Measurements from ENCODE around the gene XPNPEP2.

The XPNPEP2 gene

DNA sequence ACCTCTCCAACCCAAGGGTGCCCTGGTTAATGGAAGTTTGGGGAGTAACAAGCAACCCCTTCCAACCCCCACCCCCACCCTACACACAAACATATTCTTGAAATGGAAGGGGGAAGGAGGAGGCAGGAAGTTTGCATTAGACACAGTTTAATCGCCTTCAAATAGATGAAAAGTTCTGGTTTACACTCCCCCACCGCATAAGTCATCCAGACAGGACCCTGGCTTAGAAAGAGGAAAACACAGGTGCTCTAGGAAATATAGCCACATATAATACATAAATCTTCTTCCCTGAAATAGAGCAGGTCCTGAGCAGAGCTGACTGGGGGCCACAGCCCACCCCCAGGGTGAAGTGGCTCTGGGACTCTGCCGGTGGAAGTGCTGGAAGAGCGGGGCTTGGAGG lies 66.0 kb downstream of the XPNPEP2 start:
- no peak for DNase-seq

DNA sequence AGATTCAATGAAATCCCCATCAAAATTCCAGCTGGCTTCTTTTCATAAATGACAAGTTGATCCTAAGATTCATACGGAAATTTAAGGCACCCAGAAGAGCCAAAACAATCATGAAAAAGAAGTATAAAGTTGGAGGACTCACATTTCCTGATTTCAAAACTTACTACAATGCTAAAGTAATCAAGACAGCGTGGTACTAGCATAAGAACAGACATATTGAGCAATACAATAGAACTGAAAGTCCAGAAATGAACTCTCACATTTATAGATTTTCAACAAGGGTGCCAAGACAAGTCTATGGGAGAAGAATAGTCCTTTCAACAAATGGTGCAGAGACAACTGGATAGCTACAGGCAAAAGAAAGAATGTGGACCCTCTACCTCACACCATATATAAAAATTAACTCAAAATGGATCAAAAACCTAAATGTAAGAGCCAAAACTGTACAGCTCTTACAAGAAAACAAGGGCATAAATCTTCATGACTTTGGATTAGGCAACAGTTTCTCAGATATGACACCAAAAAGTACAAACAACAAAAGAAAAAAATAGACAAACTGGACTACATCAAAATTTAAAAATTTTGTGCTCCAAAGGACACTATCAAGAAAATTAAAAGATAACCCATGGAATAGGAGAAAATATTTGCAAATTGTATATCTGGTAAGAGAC lies 69.5 kb downstream of the XPNPEP2 start:
- no peak for DNase-seq

DNA sequence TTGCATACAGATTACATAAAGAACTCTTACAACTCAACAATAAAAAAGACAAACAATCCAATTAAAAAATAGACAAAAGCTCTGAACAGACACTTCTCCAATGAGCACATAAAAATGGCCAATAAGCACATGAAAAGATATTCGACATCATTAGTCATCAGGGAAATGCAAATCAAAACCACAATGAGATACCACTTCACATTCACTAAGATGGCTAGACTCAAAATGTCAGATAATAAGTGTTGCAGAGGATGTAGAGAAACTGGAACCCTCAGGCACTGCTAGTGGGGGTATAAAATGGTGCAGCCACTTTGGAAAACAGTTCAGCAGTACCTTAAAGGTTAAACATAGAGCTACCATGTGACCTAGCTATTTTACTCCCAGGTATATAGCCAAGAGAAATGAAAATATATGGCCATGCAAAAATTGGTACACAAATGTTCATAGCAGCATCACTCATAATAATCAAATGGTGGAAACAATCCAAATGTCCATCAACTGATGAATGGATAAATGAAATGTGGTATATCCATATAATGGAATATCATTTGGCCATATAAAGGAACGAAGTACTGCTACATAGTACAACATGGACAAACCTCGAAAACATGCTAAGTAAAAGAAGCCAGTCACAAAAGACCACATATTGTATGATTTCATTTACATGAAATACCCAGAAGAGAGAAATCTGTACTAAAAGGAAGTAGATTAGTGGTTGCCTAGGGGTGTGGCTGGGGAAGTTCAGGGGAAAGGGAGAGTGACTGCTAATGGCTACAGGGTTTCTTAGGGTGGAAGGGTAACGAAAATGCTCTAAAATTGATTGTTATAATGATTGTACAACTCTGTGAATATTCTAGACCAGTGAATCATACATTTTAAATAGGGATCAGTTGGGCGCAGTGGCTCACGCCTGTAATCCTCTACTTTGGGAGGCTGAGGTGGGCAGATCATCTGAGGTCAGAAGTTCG lies 70.3 kb downstream of the XPNPEP2 start:
- no peak for DNase-seq

DNA sequence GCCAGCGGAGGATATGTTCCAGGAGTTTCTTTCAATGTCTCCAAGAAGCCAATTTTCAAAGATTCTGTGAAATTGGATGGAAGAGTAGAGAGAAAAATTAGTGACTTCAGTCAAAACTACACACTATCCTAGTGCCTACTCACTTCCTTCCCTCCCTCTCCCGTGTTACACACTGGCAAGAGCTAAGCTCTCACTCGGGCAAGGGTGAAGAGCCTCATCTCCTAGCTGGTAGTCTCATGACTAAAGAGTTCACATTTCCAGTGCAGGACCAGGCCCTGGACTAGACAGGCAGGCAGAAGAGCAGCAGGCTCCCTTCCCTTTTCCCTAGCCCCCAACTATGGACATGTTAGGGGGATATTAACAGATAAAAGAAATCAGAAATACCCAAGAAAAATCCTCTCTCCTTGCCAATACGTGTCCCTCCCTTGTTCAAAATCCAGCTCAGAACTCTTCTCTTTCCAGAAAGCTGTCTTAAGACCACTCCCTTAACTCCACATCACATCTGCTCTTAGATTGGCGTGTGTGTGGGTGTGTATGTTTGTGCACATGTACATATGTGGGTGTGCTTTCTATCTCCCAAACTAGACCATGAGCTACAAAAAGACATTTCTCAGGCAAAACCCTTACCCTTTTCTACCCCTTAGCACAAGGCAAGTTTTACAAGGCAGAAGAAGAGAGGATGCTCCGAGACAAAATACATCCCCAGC lies 75.0 kb downstream of the XPNPEP2 start:
- DNase-seq, result no peak

DNA sequence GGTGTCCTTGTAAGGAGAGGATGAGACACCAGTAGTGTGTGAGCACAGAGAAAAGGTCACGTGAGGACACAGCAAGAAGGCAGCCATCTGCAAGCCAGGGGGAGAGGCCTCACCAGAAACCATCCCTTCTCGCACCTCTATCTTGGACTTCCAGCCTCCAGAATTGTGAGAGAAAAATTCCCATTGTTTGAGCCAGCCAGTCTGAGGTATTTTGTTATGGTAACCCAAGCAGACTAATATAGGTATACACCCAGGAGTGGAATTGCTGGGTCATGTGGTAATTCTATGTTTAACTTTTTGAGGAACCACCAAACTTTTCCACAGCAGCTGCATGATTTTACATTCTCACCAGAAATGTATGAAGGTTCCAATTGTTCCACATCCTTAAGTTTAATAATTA lies 79.3 kb downstream of the XPNPEP2 start:
- DNase-seq, result no peak

Data from SIG-M5 (cell line).